ENCODE measurements around the gene GRK2.

The GRK2 gene

GRCh38 chr11:67310246-67311050 lies 44.2 kb downstream of the GRK2 start:
- in situ Hi-C loops (cut with MboI; ENCODE audit: low pct_unique_long_range_greater_than_20kb, low sequenced_read_pairs, unreplicated experiment), result no loop called here

DNA sequence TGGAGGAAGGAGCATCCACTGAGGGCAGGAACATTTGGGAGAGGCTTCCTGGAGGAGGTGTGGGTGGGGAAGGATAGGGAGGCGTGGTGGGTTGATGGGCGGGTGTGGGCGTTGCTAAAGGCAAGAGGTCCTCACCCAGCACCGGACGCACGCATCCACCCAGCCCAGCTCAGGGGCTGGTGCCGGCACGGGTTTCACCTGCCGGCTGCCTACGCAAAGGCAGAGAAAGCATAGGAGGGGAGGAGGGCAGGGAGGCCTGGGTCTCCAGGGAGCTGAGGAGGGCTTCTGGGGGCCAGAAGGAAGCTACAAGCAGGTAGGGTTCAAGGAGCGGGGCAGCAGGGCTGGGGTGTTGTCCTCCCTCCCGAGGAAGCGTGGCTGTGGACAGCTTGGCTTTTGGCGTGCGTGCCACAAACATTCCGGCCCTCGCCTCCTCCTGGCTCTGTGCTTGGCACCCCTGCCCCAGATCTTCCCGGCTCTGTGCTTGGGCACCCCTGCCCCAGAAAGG lies 44.8 kb downstream of the GRK2 start:
- no peak for TF ChIP-seq CTCF (IDR thresholded peaks at IDR 0.05; ENCODE audit: extremely low read depth, insufficient read depth, missing control alignments)
- in situ Hi-C loops (cut with MboI; ENCODE audit: low pct_unique_long_range_greater_than_20kb, low sequenced_read_pairs, unreplicated experiment), result no loop called here
- DNase-seq (ENCODE audit: low spot score), result no peak

More at GRCh38 chr11:67310246-67311050, 44.2 kb downstream of the GRK2 start:
- DNase-seq (ENCODE audit: low spot score), result no peak
- TF ChIP-seq CTCF (IDR thresholded peaks at IDR 0.05; ENCODE audit: extremely low read depth, insufficient read depth, missing control alignments), result no peak

GRCh38 chr11:67311556-67312082 lies 45.3 kb downstream of the GRK2 start:
- no peak for DNase-seq (ENCODE audit: low spot score)
- in situ Hi-C loops (cut with MboI; ENCODE audit: low pct_unique_long_range_greater_than_20kb, low sequenced_read_pairs, unreplicated experiment), result no loop called here

GRCh38 chr11:67312187-67313021 lies 46.1 kb downstream of the GRK2 start:
- no peak for TF ChIP-seq CTCF (IDR thresholded peaks at IDR 0.05; ENCODE audit: extremely low read depth, insufficient read depth, missing control alignments)
- DNase-seq (ENCODE audit: low spot score), result no peak
- in situ Hi-C loops (cut with MboI; ENCODE audit: low pct_unique_long_range_greater_than_20kb, low sequenced_read_pairs, unreplicated experiment), result no loop called here

More at GRCh38 chr11:67311556-67312082, 45.3 kb downstream of the GRK2 start:
- no peak for TF ChIP-seq CTCF (IDR thresholded peaks at IDR 0.05; ENCODE audit: extremely low read depth, insufficient read depth, missing control alignments)

GRCh38 chr11:67313125-67313890 lies 47.0 kb downstream of the GRK2 start:
- no peak for DNase-seq (ENCODE audit: low spot score)
- no peak for TF ChIP-seq CTCF (IDR thresholded peaks at IDR 0.05; ENCODE audit: extremely low read depth, insufficient read depth, missing control alignments)
- in situ Hi-C loops (cut with MboI; ENCODE audit: low pct_unique_long_range_greater_than_20kb, low sequenced_read_pairs, unreplicated experiment), result no loop called here

GRCh38 chr11:67314218-67314617 lies 47.9 kb downstream of the GRK2 start:
- DNase-seq (ENCODE audit: low spot score), result no peak
- in situ Hi-C loops (cut with MboI; ENCODE audit: low pct_unique_long_range_greater_than_20kb, low sequenced_read_pairs, unreplicated experiment), result no loop called here
- no peak for TF ChIP-seq CTCF (IDR thresholded peaks at IDR 0.05; ENCODE audit: extremely low read depth, insufficient read depth, missing control alignments)

Measured in GM13977 (cell line).